Peyer's patch (tissue), 4 donors: ENCODE measurements around the gene B4GAT1. TPM values are rescaled to one million over a fixed set of nuclear protein-coding genes. Genes with fewer than 3 reads are reported as not detected.

Experiments
- DNase-seq, 3 donors: peaks; one replicate each; pipeline ENCODE4 v3.0.0-alpha.2; 2017 to 2019
- H3K27ac ChIP-seq, 4 donors: fragments of 200-600 bp; sonication (generic); one replicate each; pipeline ENCODE4 v1.5.1; 2016 to 2019
- H3K27me3 ChIP-seq, 2 donors: fragments of 200-600 bp; sonication (generic); one replicate each; pipeline ENCODE4 v1.5.1; 2019
- H3K36me3 ChIP-seq, 3 donors: fragments of 200-600 bp; sonication (generic); one replicate each; pipeline ENCODE4 v1.5.1; 2016 to 2019
- H3K4me1 ChIP-seq, 4 donors: fragments of 200-600 bp; sonication (generic); one replicate each; pipeline ENCODE4 v1.5.1; 2016 to 2019
- H3K4me3 ChIP-seq, 4 donors: fragments of 200-600 bp; sonication (generic); 1 replicate in 3 of 4; 2 replicates in 1 of 4; pipeline ENCODE4 v1.5.1; 2016 to 2019; ENCODE audit warnings: mild to moderate bottlenecking in 1 of 4
- H3K9me3 ChIP-seq, 4 donors: fragments of 200-600 bp; sonication (generic); one replicate each; pipeline ENCODE4 v1.5.1; 2016 to 2019; ENCODE audit warnings: mild to moderate bottlenecking in 1 of 4
- CTCF ChIP-seq, 6 experiments: fragments of 450-650 bp in 4 of 6; fragments of 200-600 bp in 2 of 6; sonication (generic) in 1 of 6; IDR thresholded peaks; one replicate each; pipeline ENCODE4 v1.5.1; 2017 to 2019; ENCODE audit warnings: antibody characterized with exemption in 6 of 6, mild to moderate bottlenecking in 3 of 6, moderate library complexity in 1 of 6
- POLR2A ChIP-seq, 2 donors: fragments of 450-650 bp; IDR thresholded peaks; one replicate each; pipeline ENCODE4 v1.5.1; 2017; ENCODE audit warnings: antibody characterized with exemption in 2 of 2, mild to moderate bottlenecking in 2 of 2, moderate library complexity in 2 of 2
- total RNA-seq, 4 donors: library from RNA; depleted of rRNA; stranded (reverse); fragments of >200 nt; gene quantifications; one replicate each; pipeline ENCODE4 v1.1.0, GENCODE V29; 2016

Gene B4GAT1
- total RNA-seq, 4 donors from 2014 or later, result 1.7 to 21.9 (median 18.8) TPM

- Histone ChIP-seq H3K9me3 (no peaks in the 10 kb centered on the region), H3K4me1 (peaks cover 0 to 4% (median 0%) of the 10 kb centered on the region in 4 donors), H3K27ac (no peak overlapping the region), H3K4me3 (no peak overlapping the region), H3K36me3 (no peaks in the 10 kb centered on the region), H3K27me3 (no peaks in the 10 kb centered on the region)
- no peak for DNase-seq
- TF ChIP-seq CTCF (IDR thresholded peaks at IDR 0.05) (no peak), POLR2A (IDR thresholded peaks at IDR 0.05) (no peak)
These were observed 17.7 kb upstream of the B4GAT1 start for GRCh38 chr11:66365166-66365565.

GRCh38 chr11:66363805-66364535, 16.5 kb upstream of the B4GAT1 start:
- H3K36me3 ChIP-seq, result no peaks in the 10 kb centered on the region
- H3K4me1 ChIP-seq, result no peaks in the 10 kb centered on the region
- H3K27me3 ChIP-seq, result no peaks in the 10 kb centered on the region
- peak in 2 of 3 donors; percentile 77 to 81 for DNase-seq
- H3K4me3 ChIP-seq, result no peak overlapping the region
- no peak overlapping the region for H3K27ac ChIP-seq
- no peaks in the 10 kb centered on the region for H3K9me3 ChIP-seq
- TF ChIP-seq CTCF (IDR thresholded peaks at IDR 0.05) (peak in 5 of 6 experiments; percentile 13 to 75 (median 63)), POLR2A (IDR thresholded peaks at IDR 0.05) (no peak)

GRCh38 chr11:66363187-66363601, 15.8 kb upstream of the B4GAT1 start:
- H3K27me3 ChIP-seq, result no peaks in the 10 kb centered on the region
- no peak overlapping the region for H3K4me3 ChIP-seq
- no peaks in the 10 kb centered on the region for H3K9me3 ChIP-seq
- no peak for DNase-seq
- TF ChIP-seq CTCF (IDR thresholded peaks at IDR 0.05), result no peak
- no peaks in the 10 kb centered on the region for H3K36me3 ChIP-seq
- no peaks in the 10 kb centered on the region for H3K4me1 ChIP-seq
- no peak overlapping the region for H3K27ac ChIP-seq

- Histone ChIP-seq H3K27me3 (no peaks in the 10 kb centered on the region), H3K27ac (no peak overlapping the region), H3K4me1 (no peaks in the 10 kb centered on the region), H3K4me3 (no peak overlapping the region), H3K36me3 (no peaks in the 10 kb centered on the region), H3K9me3 (no peaks in the 10 kb centered on the region)
- no peak for TF ChIP-seq CTCF (IDR thresholded peaks at IDR 0.05)
- no peak for TF ChIP-seq POLR2A (IDR thresholded peaks at IDR 0.05)
- DNase-seq, result no peak
These were observed 15.2 kb upstream of the B4GAT1 start for GRCh38 chr11:66362481-66363147.

- TF ChIP-seq CTCF (IDR thresholded peaks at IDR 0.05) (no peak), POLR2A (IDR thresholded peaks at IDR 0.05) (no peak)
- Histone ChIP-seq H3K27ac (no peak overlapping the region), H3K27me3 (no peaks in the 10 kb centered on the region), H3K9me3 (no peaks in the 10 kb centered on the region), H3K36me3 (no peaks in the 10 kb centered on the region), H3K4me3 (no peak overlapping the region), H3K4me1 (no peaks in the 10 kb centered on the region)
- no peak for DNase-seq
These were observed 14.1 kb upstream of the B4GAT1 start for GRCh38 chr11:66361502-66361941.
